Neural cell (in vitro differentiated cells): ENCODE measurements around the gene RADIL. TPM values are rescaled to one million over a fixed set of nuclear protein-coding genes. Genes with fewer than 3 reads are reported as not detected.

ENCODE experiments used
- H2AFZ ChIP-seq: fragments of 200-600, 300-800 bp; sonication (generic), shearing (Covaris generic); 2 replicates; pipeline ENCODE4 v1.6.0; 2014; ENCODE audit warnings: low read depth, mild to moderate bottlenecking, antibody characterized with exemption, low read length, moderate library complexity
- H3F3A ChIP-seq: fragments of 200-600 bp; shearing (Covaris generic); 2 replicates; pipeline ENCODE4 v1.6.1; 2016; ENCODE audit warnings: mild to moderate bottlenecking, moderate library complexity, mixed read lengths, antibody characterized with exemption, low read length; ENCODE audit not compliant: insufficient read depth, poor library complexity, severe bottlenecking
- H3K27ac ChIP-seq: fragments of 200-600, 300-800 bp; sonication (generic), shearing (Covaris generic); 2 replicates; pipeline ENCODE4 v1.5.1; 2014; ENCODE audit warnings: mild to moderate bottlenecking, low read length, moderate library complexity
- H3K27me3 ChIP-seq: fragments of 300-800, 200-600 bp; sonication (generic), shearing (Covaris generic); 2 replicates; pipeline ENCODE4 v1.6.0; 2014; ENCODE audit warnings: mild to moderate bottlenecking, low read depth, low read length, moderate library complexity; ENCODE audit not compliant: insufficient read depth
- H3K36me3 ChIP-seq: fragments of 300-800, 200-600 bp; sonication (generic), shearing (Covaris generic); 2 replicates; pipeline ENCODE4 v1.5.1; 2014; ENCODE audit warnings: mild to moderate bottlenecking, antibody characterized with exemption, low read length, moderate library complexity; ENCODE audit not compliant: insufficient read depth
- H3K4me2 ChIP-seq: fragments of 300-800, 200-600 bp; sonication (generic), shearing (Covaris generic); 2 replicates; pipeline ENCODE4 v1.6.0; 2014; ENCODE audit warnings: mild to moderate bottlenecking, low read length
- H3K4me3 ChIP-seq: fragments of 300-800, 200-600 bp; sonication (generic), shearing (Covaris generic); 2 replicates; pipeline ENCODE4 v1.5.1; 2014; ENCODE audit warnings: mild to moderate bottlenecking, low read length, moderate library complexity
- H3K79me2 ChIP-seq: fragments of 200-600 bp; shearing (Covaris generic); replicated peaks from 2 replicates; pipeline ENCODE4 v1.6.0; 2014; ENCODE audit warnings: mild to moderate bottlenecking, low read length, moderate library complexity; ENCODE audit not compliant: insufficient read depth
- H3K9ac ChIP-seq: fragments of 300-800, 200-600 bp; sonication (generic), shearing (Covaris generic); 2 replicates; pipeline ENCODE4 v1.6.1; 2016; ENCODE audit warnings: mild to moderate bottlenecking, low read length, mixed read lengths
- H3K9me2 ChIP-seq: fragments of 200-600 bp; shearing (Covaris generic); 2 replicates; pipeline ENCODE4 v1.6.1; 2016; ENCODE audit warnings: mild to moderate bottlenecking, low read length, mixed read lengths; ENCODE audit not compliant: insufficient read depth
- H3K9me3 ChIP-seq: fragments of 200-600, 300-800 bp; sonication (generic), shearing (Covaris generic); 2 replicates; pipeline ENCODE4 v1.6.1; 2016; ENCODE audit warnings: mild to moderate bottlenecking, mixed run types, low read length, moderate library complexity, mixed read lengths
- H4K20me1 ChIP-seq: fragments of 200-600 bp; shearing (Covaris generic); 2 replicates; pipeline ENCODE4 v1.6.1; 2016; ENCODE audit warnings: mild to moderate bottlenecking, mixed run types; ENCODE audit not compliant: insufficient read depth
- CTCF ChIP-seq: fragments of 450-650 bp; IDR thresholded peaks from 2 replicates; pipeline ENCODE4 v1.5.1; 2014; ENCODE audit warnings: antibody characterized with exemption, mild to moderate bottlenecking, moderate library complexity; ENCODE audit not compliant: poor library complexity, severe bottlenecking
- EP300 ChIP-seq: fragments of 450-650 bp; conservative IDR thresholded peaks from 2 replicates; pipeline ENCODE4 v1.6.1; 2014; ENCODE audit warnings: antibody characterized with exemption, mild to moderate bottlenecking, moderate library complexity; ENCODE audit not compliant: poor library complexity, severe bottlenecking
- EZH2 ChIP-seq: fragments of 200-600, 300-800 bp; shearing (Covaris generic), sonication (generic); IDR thresholded peaks from 2 replicates; pipeline ENCODE4 v1.6.1; 2014; ENCODE audit warnings: antibody characterized with exemption, low read length, borderline replicate concordance, mild to moderate bottlenecking; ENCODE audit not compliant: insufficient read depth, poor library complexity, severe bottlenecking
- MXI1 ChIP-seq: fragments of 450-650 bp; conservative IDR thresholded peaks from 2 replicates; pipeline ENCODE4 v1.6.1; 2014; ENCODE audit warnings: antibody characterized with exemption, mild to moderate bottlenecking; ENCODE audit not compliant: poor library complexity, severe bottlenecking
- POLR2AphosphoS5 ChIP-seq: IDR thresholded peaks from 2 replicates; pipeline ENCODE4 v1.6.1; 2012
- RAD21 ChIP-seq: fragments of 450-650 bp; conservative IDR thresholded peaks from 2 replicates; pipeline ENCODE4 v1.6.1; 2014; ENCODE audit warnings: antibody characterized with exemption, mild to moderate bottlenecking, moderate library complexity
- REST ChIP-seq: IDR thresholded peaks from 2 replicates; pipeline ENCODE4 v1.6.1; 2012; ENCODE audit warnings: borderline replicate concordance
- SMC3 ChIP-seq: fragments of 450-650 bp; conservative IDR thresholded peaks from 2 replicates; pipeline ENCODE4 v1.6.1; 2014; ENCODE audit warnings: antibody characterized with exemption, mild to moderate bottlenecking, moderate library complexity; ENCODE audit not compliant: poor library complexity
- TAF1 ChIP-seq: IDR thresholded peaks from 2 replicates; pipeline ENCODE4 v1.6.1; 2012; ENCODE audit warnings: low read depth
- polyA plus RNA-seq: library from polyadenylated mRNA; depleted of rRNA; stranded (reverse); fragments of >200 nt; gene quantifications from 2 replicates; pipeline ENCODE4 v1.2.3, GENCODE V29; 2014

RADIL gene
- polyA plus RNA-seq, 1 donor from 2014 or later = 4.1 TPM

GRCh38 chr7:4854916-4855315, 28.6 kb downstream of the RADIL start:
- Histone ChIP-seq H3K27ac (no peak overlapping the region), H3K79me2 (no peaks in the 10 kb centered on the region), H3F3A (no peaks in the 10 kb centered on the region), H3K9me2 (no peaks in the 10 kb centered on the region), H3K4me2 (no peak overlapping the region), H4K20me1 (no peaks in the 10 kb centered on the region), H2AFZ (no peak overlapping the region), H3K4me3 (no peak overlapping the region), H3K9ac (no peak overlapping the region), H3K9me3 (no peaks in the 10 kb centered on the region), H3K36me3 (no peaks in the 10 kb centered on the region), H3K27me3 (no peaks in the 10 kb centered on the region)
- no peak for TF ChIP-seq REST
- TF ChIP-seq RAD21 = no peak
- no peak for TF ChIP-seq CTCF
- TF ChIP-seq EZH2 = no peak
- TF ChIP-seq POLR2AphosphoS5 = no peak
- no peak for TF ChIP-seq EP300
- TF ChIP-seq SMC3 = no peak
- no peak for TF ChIP-seq MXI1
- no peak for TF ChIP-seq TAF1

GRCh38 chr7:4851459-4852422, 31.8 kb downstream of the RADIL start:
- Histone ChIP-seq H3K27me3 (no peaks in the 10 kb centered on the region), H3K4me2 (no peak overlapping the region), H3K27ac (no peak overlapping the region), H3K9me3 (no peaks in the 10 kb centered on the region), H4K20me1 (no peaks in the 10 kb centered on the region), H3K79me2 (no peaks in the 10 kb centered on the region), H3K36me3 (no peaks in the 10 kb centered on the region), H3K9me2 (no peaks in the 10 kb centered on the region), H3K4me3 (no peak overlapping the region), H2AFZ (no peak overlapping the region), H3F3A (no peaks in the 10 kb centered on the region), H3K9ac (no peak overlapping the region)
- TF ChIP-seq RAD21 (no peak), EZH2 (no peak), EP300 (no peak), POLR2AphosphoS5 (no peak), TAF1 (no peak), MXI1 (no peak), SMC3 (no peak), REST (no peak), CTCF (no peak)
